ENCODE data around the gene SLC26A1.
"Not testable (repeated sequence)": the region's sequence is repeated elsewhere in the genome, so short reads cannot be mapped to it uniquely, and the experiment has no call there.

SLC26A1 gene

DNA sequence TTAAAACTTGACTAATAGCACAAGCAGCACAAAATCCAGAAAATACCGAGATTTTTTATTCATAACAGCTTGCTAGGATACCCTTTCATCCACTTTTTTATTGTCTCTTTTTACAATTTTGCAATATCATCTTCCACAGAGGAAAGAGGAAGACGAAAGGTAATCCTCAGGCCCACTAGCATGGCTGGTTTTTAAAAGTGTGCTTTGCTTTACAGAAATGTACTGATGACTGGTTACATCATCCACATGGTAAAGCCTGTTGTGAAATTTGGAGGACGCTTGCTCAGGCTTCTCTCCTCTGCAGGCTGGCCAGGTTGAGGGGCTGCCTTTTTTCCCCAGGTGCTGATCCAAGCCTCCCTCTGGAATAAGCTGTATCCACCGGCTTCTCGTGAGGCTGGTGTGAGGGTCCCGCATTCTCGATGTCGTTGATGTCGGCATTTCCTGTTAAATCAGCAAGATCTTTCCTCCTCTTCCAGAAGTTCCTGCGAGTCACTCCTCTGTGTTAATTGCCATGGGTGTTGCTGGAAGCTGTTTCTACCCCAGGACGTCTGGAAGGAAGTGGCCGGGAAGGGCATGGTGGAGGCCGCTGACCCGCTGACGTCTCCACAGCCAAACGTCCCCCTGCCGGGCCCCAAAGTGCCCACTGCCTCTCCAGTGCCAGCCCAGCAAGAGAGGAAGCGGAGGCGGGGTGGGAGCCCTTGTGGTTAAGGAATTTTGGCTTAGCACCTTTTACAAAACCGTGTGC is 14.1 kb downstream of the SLC26A1 start:
- DNase-seq, result no peak

- not testable (repeated sequence) for DNase-seq
These were observed 17.2 kb downstream of the SLC26A1 start for GRCh38 chr4:976016-976415.

DNA sequence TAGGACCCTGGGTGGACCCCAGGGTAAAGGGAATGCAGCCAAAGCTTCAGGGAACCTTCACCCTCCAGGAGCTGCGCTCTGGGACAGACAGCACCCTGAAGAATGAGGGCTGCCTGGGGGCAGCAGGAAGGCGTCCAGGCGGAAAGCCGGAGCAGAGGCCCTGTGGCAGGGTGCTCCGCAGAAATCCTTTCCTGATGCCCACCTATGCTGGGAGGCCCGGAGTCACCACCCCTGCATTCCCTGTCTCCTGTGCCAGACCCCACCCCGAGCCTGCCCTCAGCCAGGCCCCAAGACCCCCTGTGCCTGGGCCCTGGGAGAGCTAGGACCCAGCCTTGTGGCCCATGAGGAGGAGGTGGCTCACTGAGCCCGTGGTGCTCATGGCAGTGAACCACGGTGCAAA is 18.5 kb downstream of the SLC26A1 start:
- no peak for DNase-seq

DNA sequence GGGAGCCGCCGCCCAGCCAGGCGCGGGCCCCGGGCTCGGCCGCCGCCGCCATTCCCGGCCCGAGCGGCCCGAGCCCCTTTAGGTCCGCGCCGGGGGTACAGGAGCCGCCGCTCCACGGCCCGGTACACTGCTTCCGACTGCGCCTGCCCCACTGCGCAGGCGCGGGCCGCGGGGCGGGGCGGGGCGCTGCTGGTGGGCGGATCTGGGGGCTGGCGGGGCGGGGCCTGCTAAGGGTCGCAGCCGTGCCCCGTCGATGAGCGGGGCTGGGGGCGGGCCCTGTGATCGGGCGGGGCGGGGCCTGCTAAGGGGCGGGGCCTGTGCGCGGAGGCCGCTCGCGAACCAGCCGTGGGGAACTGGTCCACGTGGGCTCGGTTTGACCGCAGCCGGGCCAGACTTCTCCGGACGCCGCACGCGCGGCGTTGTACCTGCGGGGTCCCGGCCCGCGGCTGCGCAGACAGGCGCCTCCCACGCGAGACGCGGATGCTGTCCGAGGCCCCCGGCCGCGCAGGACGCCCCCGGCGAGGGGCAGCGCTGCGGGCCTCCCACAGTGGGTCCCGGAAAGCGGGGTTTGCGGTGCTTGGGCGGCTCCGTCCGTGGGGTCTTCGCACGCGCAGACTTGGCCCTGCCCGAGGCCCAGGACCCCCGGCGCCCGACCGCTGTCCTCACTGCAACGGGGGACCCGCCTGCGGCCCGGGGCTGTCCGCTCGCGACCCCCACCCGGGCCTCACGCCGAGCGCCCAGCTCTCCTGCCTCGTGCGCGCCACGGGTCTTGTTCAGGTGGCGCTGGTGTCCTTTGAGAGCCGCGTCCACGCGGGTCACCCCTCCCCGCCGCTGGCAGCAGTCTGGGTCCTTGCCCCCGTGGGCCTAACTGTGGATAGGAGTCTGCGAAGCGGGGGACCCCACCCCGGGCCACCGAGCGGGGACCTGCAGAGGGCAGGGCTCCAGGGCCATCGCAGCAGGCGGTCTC is 19.5 kb downstream of the SLC26A1 start, which contains the start of gene DGKQ:
TSS of gene DGKQ (minus strand) at position 139 of the 967 bp plus-strand sequence. CDS start at position 52, 87 bp downstream.
- DNase-seq, result peak; percentile 84

DNA sequence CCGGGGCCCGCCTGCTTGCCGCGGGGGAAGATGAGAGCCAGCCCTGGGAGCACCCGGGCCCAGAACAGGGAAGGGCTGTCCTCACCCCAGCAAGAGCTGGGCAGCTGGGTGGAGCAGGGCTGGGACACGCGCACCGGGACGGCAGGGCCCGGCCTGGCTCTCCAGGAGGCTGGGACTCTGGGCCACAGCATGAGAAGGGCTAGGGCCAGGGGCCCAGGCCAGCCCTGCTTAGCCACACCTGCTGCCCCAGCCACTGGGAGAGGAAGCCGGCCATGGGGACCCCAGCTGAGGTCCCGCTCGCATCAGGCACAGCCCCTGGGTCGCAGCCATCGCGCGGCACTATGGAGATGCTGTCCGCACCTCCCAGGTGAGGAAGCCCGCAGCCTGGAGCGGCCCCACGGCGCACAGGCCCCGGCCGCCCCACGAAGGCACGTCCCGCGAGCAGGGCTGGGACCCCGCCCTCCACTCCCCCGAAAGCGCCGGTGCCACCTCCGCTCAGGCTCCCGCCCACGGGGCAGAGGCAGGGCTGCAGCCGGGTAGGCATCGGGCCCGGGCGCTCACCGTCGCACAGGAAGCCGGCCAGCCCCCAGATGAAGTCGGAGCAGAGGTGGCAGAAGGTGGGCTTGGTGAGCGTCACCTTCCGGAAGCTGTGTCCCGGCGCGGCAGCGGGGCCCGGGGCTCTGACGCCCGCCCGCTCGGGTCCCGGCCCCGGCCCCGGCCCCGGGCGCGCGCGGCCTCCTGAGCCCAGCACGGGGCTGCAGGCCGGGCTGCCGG is 20.4 kb downstream of the SLC26A1 start:
- DNase-seq, result peak; percentile 53

DNA sequence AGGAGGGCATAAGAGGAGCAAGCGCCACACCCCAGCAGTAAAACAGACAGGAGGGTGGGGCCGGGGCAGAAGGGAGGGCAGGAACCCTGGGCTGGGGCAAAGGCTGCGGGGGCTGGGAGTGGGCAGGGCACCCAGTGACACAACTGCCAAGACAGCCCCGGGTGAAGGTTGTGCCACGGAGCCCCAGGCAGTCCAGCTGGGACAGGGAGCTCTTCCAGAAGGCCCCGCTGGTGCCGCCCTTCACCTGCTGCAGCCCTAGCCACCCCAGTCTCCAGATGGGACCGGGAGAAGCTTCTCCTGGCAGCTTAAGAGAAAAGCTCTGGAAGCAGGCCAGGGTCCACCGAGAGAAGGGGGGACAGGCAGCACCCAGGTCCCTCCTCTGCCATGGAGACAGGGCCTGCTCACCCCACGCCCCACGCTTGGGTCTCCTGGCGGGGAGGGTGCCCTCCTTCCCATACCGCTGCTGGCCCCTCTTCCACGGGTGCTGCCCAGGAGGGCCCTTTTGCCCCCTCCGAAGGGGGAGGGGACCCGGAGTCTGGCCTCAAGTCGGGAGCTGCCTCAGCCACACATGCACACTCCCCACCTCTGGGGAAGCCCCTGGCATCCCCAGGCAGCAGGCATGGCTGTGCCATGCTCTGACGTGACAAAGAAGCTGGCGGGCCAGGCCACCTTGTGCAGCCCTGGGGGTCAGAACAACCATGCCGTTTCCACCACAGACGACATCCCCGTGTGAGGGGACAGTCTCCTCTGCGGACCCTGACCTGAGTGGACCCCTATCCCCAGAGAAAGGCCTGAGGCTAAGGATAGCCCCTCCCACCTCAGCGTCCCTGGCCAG is 21.3 kb downstream of the SLC26A1 start:
- no peak for DNase-seq

- no peak for DNase-seq
These were observed 22.2 kb downstream of the SLC26A1 start for GRCh38 chr4:970854-971520.

DNA sequence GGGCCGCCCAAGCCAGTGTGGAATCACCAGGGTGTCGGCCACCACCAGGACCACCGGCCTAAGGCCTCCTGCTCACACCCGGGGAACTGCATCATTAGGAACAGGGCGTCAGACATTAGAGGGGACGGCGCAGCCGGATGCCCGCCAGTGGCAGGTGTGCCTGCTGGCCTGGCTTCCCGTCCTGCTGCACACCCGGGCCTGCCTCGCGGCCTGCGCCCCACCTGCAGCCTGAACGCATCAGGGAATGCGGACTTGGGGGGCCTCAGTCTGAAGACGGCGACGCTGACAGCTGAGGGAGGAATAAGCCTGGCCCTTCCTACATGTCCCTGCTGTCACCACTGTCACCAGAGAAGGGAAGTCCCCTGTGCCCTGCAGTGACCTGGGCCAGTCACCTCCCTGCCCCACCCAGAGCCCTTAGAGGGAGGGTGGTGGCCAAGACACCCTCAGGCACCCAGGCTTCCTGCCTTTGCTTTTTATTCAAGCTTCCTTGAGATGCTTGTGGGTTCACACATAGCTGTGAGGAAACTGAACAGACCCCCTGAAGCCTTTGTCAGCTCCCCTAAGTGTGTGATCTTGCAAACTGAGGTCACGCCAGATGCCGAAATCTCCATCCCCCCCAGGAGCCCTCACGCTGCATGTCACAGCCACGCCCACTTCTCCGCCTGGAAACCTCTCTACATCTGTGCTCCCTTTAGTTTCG is 23.0 kb downstream of the SLC26A1 start:
- DNase-seq, result no peak

DNA sequence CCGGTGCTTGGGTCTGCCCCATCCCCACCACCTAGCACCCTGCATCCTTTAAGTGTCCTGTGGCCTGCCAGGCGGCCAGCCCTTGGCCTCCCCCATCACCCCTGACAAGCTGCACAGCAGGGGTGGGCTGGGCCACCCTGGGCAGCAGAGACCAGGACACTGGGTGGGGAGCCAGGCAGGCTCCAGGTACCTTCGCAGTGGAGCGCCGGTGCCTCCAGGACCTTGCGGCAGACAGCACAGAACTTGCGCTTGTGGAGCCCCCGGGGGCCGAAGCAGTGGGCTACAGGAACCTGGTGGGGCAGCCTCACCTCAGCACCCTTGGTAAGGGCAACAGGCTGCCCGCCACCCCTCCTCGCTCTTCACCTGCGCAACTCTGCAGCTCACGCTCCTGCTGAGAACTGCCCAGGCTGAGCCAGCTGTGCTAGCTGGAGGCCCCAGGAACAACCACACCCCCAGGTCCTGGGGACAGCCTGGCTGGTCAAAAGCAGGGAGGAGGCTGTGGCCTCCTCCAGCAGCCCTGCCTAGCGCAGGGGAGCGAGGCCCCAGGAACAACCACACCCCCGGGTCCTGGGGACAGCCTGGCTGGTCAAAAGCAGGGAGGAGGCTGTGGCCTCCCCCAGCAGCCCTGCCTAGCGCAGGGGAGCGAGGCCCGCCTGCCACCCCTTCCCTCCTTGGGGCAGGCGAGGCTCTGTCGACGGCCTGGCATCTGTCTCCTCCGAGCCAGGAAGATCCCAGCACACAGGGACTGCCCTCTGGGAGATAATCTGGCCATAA is 24.4 kb downstream of the SLC26A1 start:
- DNase-seq, result no peak

- DNase-seq, result no peak
These were observed 25.0 kb downstream of the SLC26A1 start for GRCh38 chr4:968221-968620.

GRCh38 chr4:967113-968104 is 25.8 kb downstream of the SLC26A1 start:
- no peak for DNase-seq

- no peak for DNase-seq
These were observed 26.7 kb downstream of the SLC26A1 start for GRCh38 chr4:966266-967112.

DNA sequence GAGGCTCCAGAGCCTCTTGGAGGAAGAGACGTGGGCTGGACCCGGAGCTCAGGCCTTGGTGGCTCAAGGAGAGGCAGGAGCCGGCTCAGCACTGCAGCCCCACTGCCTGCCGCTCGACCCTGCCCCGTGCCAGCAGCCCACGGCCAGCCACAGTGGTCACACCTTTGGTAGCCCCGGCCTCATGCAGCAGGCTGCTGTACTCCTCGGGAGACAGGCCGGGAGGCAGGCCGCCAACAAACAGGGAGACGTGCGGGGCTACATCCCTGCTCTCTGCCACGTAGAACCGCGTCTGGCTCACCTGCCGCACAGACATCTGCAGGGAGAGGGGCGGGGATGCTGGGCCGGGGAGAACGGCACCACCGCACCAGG is 27.5 kb downstream of the SLC26A1 start:
- no peak for DNase-seq

DNA sequence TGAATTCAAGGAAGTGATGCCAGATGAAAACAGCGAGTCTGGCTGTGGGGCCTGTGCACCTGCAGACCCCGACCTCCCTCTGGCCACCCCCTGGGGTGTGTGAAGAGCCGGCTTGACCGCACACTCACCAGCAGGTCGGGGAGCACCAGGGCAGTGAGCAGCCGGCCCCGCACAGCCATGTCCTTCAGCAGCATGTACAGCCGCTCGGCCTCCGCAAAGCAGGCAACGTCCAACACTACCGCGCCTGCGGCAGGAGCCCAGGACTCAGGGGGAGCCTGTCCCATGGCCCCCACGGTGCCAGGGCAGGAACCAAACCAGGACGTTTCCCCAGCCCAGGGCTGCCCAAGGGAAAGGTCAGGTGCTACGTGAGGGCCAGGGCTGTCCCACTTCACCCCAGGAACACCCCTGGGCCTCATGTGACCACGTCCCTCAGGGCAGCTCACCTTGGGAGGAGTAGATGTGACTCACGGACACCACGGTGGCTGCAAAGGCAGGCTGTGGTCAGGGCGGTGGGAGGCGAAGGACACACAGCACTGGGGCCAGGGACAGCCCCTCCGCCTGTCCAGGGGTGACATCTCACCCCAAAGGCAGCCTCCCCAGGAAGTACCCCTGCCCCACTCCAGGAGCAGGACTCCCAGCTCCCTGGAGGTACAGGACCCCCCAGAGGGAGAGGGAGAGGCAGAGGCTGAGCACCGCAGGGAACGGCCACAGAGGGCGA is 28.0 kb downstream of the SLC26A1 start:
- DNase-seq, result no peak

- no peak for DNase-seq
These were observed 28.7 kb downstream of the SLC26A1 start for GRCh38 chr4:964346-965025.
